GM21528 (cell line): ENCODE results near the gene THOC7.
A peak's percentile ranks its signal among the peaks of the same experiment; 100 is the strongest.

Experiments
- ATAC-seq: cut with Tn5 transposase; IDR thresholded peaks from one replicate; pipeline ENCODE4 v1.9.1; 2021; ENCODE audit warnings: mild to moderate bottlenecking, moderate library complexity; ENCODE audit not compliant: unreplicated experiment, low FRiP score

The THOC7 gene

GRCh38 chr3:63880653-63881052 lies 17.0 kb upstream of the THOC7 start:
- no peak for ATAC-seq

GRCh38 chr3:63878394-63879060 lies 14.9 kb upstream of the THOC7 start:
- ATAC-seq, result no peak

GRCh38 chr3:63877737-63878393 lies 14.3 kb upstream of the THOC7 start:
- no peak for ATAC-seq

- ATAC-seq, result no peak
These were observed 12.7 kb upstream of the THOC7 start for GRCh38 chr3:63876260-63876659.

GRCh38 chr3:63875510-63875909 lies 11.9 kb upstream of the THOC7 start:
- no peak for ATAC-seq

- no peak for ATAC-seq
These were observed 11.2 kb upstream of the THOC7 start for GRCh38 chr3:63874769-63875168.

- no peak for ATAC-seq
These were observed 8.7 kb upstream of the THOC7 start for GRCh38 chr3:63872135-63872924.

- ATAC-seq, result no peak
These were observed 7.0 kb upstream of the THOC7 start for GRCh38 chr3:63870615-63871005.

- no peak for ATAC-seq
These were observed 6.5 kb upstream of the THOC7 start for GRCh38 chr3:63869940-63870614.

GRCh38 chr3:63867225-63867624 lies 3.6 kb upstream of the THOC7 start:
- ATAC-seq, result no peak

GRCh38 chr3:63864965-63865327 lies 1.3 kb upstream of the THOC7 start:
- no peak for ATAC-seq

GRCh38 chr3:63864008-63864964 lies 681 bp upstream of the THOC7 start:
- ATAC-seq, result peak; percentile 48

- peak; percentile 14 for ATAC-seq
These were observed 828 bp downstream of the THOC7 start for GRCh38 chr3:63862804-63863149.

- no peak for ATAC-seq
These were observed 2.3 kb downstream of the THOC7 start for GRCh38 chr3:63861306-63861705.

- ATAC-seq, result no peak
These were observed 2.8 kb downstream of the THOC7 start for GRCh38 chr3:63860776-63861175.

- no peak for ATAC-seq
These were observed 6.3 kb downstream of the THOC7 start for GRCh38 chr3:63857311-63857710.

GRCh38 chr3:63855333-63855940 lies 8.2 kb downstream of the THOC7 start:
- ATAC-seq, result no peak

GRCh38 chr3:63853106-63853505 lies 10.5 kb downstream of the THOC7 start:
- ATAC-seq, result no peak

- ATAC-seq, result no peak
These were observed 12.3 kb downstream of the THOC7 start for GRCh38 chr3:63851287-63851686.

- ATAC-seq, result no peak
These were observed 14.4 kb downstream of the THOC7 start for GRCh38 chr3:63849175-63849574.
